ENCODE results near the gene ZBTB20.
"Not testable (repeated sequence)": the region's sequence is repeated elsewhere in the genome, so short reads cannot be mapped to it uniquely, and the experiment has no call there.

Gene ZBTB20

GRCh38 chr3:114712728-114713492, 434.2 kb downstream of the ZBTB20 start:
- ATAC-seq, result no peak

DNA sequence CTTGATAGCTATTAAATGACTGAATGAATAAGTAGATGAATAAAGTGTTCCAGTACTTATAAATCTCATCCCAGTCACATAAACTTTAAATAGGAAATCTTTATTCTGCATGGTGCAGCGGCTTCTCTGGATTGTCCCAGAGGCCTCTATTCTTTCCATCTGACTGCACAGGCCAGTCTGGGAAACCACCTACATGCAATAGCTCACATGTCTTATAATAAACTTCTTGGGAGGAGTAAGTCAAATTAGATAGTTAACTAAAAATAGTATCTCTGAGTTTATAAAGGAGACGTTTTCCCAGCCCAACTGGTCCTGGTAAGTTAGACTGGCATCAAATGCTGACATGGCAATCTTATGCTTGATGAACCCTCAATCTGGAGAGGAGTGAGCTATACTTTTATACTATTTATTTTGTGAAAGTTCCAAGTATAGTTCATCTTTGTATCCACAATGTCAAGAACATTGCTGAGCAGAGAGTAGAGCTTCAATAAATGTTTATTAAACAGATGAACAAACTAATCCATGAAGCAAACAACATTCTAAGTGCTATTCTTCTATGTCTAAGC, 435.7 kb downstream of the ZBTB20 start:
- no peak for DNase-seq
- no peak for ATAC-seq

More at GRCh38 chr3:114712728-114713492, 434.2 kb downstream of the ZBTB20 start:
- no peak for DNase-seq

- DNase-seq, result no peak
- ATAC-seq, result peak; percentile 47
These were observed 438.0 kb downstream of the ZBTB20 start for GRCh38 chr3:114709102-114709501.

DNA sequence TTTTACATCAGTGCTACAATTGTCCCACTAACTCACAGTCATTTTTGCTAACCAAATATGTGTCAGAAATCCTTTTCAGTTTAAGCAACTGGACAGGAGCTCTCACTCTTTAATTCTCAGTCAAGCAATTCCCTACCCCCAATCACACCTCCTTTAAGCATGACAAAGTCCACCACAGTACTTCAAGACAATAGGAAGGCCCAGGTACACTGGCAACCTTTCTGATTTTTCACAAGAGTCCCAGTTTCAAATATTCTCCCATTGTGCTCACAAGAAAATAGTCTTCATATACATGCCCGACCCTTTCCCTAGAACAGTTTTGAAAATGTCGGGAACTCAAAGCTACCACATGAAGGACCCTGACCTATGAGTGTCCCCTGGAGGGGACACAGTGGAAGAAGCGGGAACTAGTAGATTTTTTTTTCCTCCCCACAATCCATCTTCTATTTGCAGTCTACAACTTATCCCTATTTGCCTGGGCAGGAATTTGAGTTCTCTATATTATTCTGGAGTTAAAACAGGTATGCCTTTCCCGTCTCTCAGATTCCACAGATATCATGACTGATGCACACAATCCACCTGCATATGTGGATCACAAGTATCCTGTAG, 439.7 kb downstream of the ZBTB20 start:
- DNase-seq, result no peak

DNA sequence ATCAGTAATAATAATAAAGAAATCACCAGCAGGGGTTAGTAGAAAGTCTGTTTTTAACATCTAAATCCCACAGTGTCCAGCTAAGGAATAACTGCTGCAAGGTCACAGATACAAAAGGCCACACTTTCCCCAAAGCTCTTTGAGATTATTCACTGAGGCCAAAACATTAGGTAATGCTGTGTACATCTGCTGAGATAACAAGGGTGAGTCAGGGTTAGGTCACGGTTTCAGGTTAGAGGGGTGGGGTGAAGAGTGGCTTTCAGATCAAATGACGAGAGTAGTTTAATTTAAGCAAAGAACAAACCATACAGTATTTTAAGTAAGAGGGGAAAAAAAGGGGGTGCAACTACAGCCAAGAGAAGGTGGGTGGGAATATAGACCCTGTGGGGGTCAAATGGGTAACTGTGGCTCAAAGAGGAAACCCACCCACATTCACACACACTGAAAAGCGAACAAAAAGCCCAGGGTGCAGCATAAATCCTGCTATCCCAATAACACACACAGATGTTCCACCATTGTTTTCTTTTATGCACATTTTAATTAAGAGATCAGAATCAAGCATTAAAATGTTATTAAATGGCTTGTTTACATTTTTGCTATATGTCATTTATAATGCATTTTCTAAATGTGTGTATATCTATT, 440.4 kb downstream of the ZBTB20 start:
- DNase-seq, result peak; percentile 40
- ATAC-seq, result peak; percentile 98

More for the DNA sequence above, 439.7 kb downstream of the ZBTB20 start:
- ATAC-seq, result no peak

- ATAC-seq (peak; percentile 19), DNase-seq (no peak)
These were observed 446.4 kb downstream of the ZBTB20 start for GRCh38 chr3:114700637-114701234.

DNA sequence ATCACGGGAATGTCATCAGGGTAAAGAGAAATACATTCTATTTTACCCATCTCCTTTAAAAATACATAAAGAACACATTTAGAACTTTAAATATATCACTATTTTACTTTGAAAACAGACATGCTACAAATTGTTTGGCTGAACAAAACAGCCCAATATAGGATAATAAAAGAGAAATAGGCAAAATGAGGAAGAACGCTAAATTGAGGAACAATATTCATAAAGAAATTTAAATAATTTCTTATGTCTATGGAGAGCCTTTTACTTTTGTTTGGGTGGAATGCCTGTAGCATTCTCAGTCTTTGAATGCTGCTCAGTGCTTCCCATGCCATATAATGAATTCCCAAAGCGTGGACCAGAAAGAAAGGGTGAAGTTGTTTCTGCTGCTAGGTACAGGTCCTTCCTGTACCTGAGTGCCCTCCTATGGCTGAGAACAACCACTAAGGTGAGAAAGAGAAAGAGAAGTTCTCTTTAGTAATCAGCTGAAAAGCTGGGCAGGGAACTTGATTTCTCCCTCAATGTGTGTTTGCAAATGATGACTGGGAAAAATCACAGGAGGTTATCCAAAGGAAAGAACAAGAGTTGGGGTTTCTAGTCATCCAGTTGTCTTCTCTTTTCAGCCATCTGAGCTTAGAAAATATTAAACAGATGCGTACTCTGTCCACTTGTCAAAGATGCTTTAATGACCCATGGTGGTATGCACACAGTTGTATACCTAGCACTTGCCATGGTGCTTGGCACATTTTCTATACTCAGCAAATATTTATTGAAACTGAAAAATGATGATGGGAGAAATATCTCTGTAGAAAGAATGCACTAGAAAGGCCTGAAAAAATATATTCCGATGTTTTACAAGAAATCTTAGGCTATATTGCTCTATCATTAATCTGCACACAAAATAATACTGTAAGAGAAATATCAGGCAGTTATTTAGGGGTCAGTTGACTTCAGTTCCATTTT, 448.7 kb downstream of the ZBTB20 start:
- DNase-seq (no peak), ATAC-seq (no peak)

DNA sequence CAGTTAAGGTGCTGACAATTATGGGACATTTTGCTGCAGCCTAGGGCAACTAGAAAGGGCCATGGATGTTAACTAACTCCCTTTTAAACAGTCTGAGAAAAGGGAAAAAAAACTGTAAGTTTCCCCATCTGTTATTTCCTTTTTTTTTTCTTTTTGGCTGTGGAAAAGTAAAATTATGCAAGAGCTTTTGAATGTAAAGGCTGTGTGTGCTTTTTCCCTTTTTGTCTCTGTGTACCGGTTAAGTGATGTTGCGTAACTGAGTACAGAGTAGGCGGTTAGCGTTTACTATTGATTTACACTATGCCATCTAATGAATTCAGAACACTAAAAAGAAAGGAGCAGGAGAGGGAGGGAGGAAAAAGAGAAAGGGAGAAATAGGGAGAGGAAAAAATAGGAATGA, 449.7 kb downstream of the ZBTB20 start:
- DNase-seq (no peak), ATAC-seq (no peak)

DNA sequence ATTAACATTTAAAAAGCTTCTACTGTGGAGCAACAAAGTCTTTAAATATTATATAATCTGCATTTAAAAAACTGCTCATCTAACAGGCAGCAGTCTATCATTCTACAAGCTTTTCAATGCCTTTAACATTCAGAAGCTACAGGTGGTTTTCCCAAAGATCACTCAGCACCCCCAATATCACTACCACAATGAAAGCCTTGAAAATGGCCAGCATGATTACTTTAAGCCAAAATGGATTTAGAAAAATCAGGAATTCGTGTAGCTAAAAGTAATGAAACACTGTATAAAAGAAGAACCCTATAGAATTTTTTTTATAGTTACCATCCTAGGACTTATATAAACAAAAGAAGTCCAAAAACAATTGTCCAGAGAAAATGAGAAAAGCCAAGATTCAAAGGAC, 452.8 kb downstream of the ZBTB20 start:
- ATAC-seq (no peak), DNase-seq (no peak)

GRCh38 chr3:114691871-114692270, 455.2 kb downstream of the ZBTB20 start:
- no peak for DNase-seq
- no peak for ATAC-seq

- DNase-seq (no peak), ATAC-seq (no peak)
These were observed 456.2 kb downstream of the ZBTB20 start for GRCh38 chr3:114690911-114691310.

GRCh38 chr3:114687151-114687550, 459.9 kb downstream of the ZBTB20 start:
- ATAC-seq, result no peak
- no peak for DNase-seq

DNA sequence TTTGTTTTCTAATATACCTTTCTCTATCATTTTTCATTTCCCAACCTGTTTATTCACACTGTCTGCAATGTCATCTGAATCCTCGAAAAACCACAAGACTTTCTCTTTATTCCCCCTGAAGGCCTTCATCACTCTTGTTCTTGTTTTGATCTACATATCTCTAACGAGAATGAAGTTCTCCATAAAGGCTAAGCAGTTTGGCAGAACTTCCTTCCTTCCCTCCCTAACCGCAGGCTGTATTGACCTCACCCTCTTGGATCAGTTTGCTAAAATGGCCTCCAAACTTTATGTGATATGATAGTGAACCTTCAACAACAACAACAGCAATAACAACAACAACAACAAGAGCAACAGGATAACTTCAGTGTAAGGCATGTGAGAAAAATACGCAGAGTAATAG, 460.5 kb downstream of the ZBTB20 start:
- ATAC-seq (no peak), DNase-seq (no peak)

- no peak for ATAC-seq
- DNase-seq, result no peak
These were observed 461.9 kb downstream of the ZBTB20 start for GRCh38 chr3:114685161-114685560.

DNA sequence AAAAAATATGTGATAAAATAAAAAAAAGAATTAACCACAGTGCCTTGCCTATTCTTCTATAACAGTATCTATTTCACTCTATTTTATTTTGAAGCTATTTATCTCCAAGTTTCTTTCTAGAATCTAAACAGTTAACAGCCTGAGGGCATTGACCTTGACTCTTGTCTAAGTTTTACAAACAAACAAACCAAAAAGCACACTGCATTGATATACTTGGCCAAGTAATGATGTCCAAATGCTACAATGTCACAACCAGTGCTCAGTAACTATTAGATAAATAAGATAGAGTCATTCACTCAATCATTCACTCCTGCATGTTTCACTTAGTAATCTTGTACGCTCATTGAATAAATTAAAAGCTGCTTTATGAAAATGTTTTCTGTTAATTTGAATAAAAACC, 466.8 kb downstream of the ZBTB20 start:
- ATAC-seq, result no peak

DNA sequence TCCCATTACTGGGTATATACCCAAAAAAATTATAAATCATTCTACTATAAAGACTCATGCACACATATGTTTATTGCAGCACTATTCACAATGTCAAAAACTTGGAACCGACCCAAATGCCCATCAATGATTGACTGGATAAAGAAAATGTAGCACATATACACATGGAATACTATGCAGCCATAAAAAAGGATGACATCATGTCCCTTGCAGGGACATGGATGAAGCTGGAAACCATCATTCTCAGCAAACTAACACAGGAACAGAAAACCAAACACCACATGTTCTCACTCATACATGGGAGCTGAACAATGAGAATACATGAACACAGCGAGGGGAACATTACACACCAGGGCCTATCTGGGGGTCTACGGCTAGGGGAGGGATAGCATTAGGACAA, 467.3 kb downstream of the ZBTB20 start:
- ATAC-seq, result not testable (repeated sequence)

More for the DNA sequence above, 466.8 kb downstream of the ZBTB20 start:
- no peak for DNase-seq

DNA sequence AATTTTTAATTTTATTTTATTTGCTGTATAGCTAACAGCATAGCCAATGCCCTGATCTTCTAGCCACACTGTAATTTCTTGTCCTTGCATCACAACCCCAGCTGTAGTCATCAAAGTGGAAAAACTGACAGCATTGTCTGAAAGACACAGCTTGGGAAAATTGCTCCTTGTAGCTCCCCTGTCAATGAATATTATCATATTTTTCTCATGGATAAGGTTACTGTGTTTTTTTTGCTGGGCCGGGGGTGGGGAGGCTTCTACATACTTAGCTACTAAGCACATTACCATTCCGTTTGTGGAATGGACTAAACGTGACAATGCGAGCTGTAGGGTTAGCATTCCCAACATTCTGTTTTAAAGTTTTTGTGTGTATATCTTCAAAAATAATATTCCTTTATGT, 472.0 kb downstream of the ZBTB20 start:
- ATAC-seq, result no peak

More for the DNA sequence above, 467.3 kb downstream of the ZBTB20 start:
- not testable (repeated sequence) for DNase-seq

DNA sequence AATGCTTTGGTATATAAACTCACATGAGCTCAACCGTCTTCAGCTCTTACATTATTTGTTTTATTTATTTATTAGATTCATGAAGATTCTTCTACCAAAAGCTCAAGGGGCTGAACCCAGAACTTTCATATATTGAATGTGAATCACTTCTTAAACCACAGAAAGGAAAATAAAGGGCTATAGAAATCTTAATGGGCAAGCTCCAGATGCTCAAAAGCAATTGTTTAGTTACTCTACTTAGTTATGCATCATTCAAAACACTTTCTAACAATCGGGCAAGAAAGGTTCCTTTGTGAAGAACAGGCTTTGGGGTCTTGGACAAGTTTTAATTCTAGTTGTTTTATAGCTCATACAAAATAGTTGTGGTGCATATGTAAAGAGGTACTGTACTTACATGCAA, 473.1 kb downstream of the ZBTB20 start:
- ATAC-seq (no peak), DNase-seq (no peak)

More for the DNA sequence above, 472.0 kb downstream of the ZBTB20 start:
- DNase-seq, result no peak

GRCh38 chr3:114673481-114673880, 473.6 kb downstream of the ZBTB20 start:
- no peak for ATAC-seq
- DNase-seq, result no peak

DNA sequence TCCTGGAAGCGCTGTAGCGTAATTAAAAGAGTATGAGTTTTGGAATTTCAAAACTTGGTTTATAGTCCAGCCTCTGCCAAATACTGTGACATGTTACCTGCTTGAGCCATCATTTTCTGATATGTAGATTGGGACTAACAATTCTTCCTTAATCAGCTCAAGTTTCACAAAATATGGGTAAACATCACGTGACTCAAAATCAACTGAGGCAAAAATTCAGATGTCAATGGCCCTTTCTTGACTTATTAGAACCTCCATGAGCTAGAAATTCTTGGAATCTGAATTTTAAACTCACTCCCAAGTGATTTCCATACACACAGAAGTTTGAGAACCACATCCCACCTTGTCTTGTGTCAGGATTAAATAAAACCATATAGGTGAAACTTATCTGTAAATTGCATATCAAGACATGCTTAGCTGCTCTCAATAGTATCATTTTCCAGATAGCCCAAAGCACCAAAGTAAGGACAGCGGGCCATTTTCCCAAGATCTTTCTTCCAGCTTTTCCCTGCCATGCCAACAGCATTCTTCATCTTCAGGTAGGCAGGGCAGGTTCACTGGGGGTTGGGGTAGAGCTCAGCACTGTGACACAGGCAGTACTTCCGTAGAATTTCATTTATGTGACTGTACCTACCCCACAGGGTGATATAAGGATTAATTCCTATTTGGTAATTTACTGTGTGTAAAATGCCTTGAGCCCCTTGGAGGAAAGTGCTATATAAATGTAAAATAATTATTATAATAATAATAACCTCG, 474.2 kb downstream of the ZBTB20 start:
- ATAC-seq, result no peak

More for the DNA sequence above, 474.2 kb downstream of the ZBTB20 start:
- no peak for DNase-seq

Measured in stimulated activated naive CD8-positive, alpha-beta T cell treated with anti-CD3 and anti-CD28 coated beads, Interleukin-15, Interleukin-2, amounts not matched to agents 100 U/mL and 50 U/mL, for 24 hours (primary cell).